Breast epithelium (tissue), 3 donors: ENCODE measurements around the gene USP43.

Source experiments
- POLR2AphosphoS5 ChIP-seq, 3 donors: sonication (generic); formaldehyde crosslinking; IDR thresholded peaks; one replicate each; pipeline ENCODE4 v1.6.1; 2017; ENCODE audit warnings: antibody characterized with exemption in 3 of 3
- TF ChIP-seq, protein P1 (sequence below), 3 donors: fragments of 450-650 bp; IDR thresholded peaks; one replicate each; pipeline ENCODE4 v1.5.1; 2016 to 2017; ENCODE audit warnings: antibody characterized with exemption in 3 of 3, mild to moderate bottlenecking in 3 of 3, moderate library complexity in 3 of 3

DNA sequence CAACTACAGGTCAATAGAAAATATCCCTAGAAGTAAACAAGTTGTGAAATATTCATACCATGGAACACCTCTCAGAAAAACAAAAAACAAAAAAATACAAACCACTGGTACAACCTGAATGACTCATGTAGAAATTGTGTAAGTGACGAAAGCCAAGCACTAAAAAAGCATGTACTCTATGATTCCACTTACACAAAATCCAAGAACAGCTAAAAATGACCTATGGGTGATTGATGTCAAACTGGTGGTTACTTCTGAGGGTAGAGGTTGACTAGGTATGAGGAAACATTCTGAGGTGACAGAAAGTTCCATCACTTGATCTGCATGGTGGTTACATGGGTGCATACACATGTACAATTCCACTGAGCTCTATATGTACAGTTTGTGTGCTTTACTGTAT is 114.9 kb downstream of the USP43 start:
- TF ChIP-seq, protein P1, sequence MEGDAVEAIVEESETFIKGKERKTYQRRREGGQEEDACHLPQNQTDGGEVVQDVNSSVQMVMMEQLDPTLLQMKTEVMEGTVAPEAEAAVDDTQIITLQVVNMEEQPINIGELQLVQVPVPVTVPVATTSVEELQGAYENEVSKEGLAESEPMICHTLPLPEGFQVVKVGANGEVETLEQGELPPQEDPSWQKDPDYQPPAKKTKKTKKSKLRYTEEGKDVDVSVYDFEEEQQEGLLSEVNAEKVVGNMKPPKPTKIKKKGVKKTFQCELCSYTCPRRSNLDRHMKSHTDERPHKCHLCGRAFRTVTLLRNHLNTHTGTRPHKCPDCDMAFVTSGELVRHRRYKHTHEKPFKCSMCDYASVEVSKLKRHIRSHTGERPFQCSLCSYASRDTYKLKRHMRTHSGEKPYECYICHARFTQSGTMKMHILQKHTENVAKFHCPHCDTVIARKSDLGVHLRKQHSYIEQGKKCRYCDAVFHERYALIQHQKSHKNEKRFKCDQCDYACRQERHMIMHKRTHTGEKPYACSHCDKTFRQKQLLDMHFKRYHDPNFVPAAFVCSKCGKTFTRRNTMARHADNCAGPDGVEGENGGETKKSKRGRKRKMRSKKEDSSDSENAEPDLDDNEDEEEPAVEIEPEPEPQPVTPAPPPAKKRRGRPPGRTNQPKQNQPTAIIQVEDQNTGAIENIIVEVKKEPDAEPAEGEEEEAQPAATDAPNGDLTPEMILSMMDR (IDR thresholded peaks at IDR 0.05): no peak
- TF ChIP-seq POLR2AphosphoS5 (IDR thresholded peaks at IDR 0.05): no peak
